ENCODE results near the gene EVX1. TPM values are rescaled to one million over a fixed set of nuclear protein-coding genes. Genes with fewer than 3 reads are reported as not detected.

EVX1 gene
- 0.07 to 0.21 TPM (median 0.14 TPM) in 5 replicates for total RNA-seq (2022; extraction: Qiagen RNA extraction)

DNA sequence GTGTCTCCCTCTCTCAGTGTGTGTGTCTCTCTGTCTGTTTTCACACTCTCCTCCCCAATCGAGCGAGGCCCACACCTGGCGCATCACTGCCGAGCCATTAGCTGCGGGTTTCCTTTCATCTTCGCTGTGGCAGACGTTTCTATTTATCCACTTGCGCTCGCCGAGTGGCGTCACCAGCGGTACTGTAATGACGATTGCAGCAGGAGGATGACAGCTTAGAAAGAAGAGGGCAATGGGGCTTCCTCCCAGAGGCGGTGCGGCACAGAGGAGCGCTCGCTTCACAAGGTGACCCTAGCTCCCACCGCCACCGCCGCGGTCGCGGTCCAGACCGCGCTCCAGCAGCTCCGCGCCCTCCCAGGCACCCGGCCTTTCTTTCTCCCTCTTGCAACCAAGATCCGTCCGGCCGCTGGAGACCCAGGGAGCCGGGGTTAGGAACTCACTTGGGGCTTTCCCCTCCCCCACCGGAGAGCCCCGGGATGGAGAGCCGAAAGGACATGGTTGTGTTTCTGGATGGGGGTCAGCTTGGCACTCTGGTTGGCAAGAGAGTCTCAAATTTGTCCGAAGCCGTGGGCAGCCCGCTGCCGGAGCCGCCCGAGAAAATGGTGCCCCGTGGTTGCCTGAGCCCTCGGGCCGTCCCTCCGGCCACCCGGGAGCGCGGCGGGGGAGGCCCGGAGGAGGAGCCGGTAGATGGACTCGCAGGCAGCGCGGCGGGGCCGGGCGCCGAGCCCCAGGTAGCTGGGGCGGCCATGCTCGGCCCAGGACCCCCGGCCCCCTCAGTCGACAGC lies at the start of gene EVX1:
Gene EVX1 (plus strand): TSS at position 248 of the 785 bp plus-strand sequence. CDS start 229 bp downstream, at position 477.

DNA sequence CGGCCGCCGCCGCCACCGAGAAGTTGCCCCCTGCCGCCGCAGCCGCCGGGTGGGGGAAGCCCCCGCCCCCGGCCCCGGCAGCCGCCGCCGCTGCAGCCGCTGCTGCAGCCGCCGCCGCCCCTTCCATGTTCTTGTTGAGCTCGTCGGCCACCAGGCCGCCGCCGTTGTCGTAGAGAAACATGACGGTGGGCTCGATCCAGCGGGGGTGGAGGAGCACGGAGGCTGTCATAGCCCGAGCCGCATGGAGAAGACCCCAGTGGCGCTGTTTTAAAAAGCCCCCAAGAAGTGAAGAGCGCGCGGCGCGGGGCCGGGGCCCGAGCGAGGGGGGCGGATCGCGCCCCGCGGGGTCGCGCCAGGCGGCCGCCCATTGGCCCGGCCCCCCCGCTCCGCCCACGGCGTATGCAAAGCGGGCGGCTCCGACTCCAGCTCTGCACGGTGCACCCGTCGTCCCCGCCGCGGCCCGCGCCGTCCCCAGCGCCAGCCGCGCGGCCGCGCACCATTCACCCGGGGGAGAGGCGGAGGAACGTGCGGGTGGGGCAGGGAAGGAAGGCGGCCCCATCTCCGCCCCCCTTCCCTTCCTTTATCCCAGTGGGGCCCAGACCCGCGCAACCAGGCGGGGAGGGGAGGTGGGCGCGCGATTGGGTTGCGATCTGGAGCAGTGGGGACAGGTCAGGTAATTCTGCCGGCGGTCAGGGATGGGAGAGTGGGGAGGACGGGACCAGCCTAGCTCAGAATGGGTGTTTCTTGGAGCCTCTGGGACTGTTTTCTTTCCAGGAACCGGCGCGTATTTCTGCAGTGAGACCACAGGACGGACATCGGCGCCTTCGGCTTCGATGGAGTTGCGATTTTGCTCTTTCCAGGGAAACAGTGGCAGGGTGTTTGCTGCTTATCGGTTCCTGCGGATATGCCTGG lies 42.5 kb upstream of the EVX1 start, which contains the start of gene HOXA13:
Gene HOXA13 (minus strand): TSS at position 243 of the 912 bp plus-strand sequence. CDS start 14 bp downstream, at position 229.

Other genes starting within 250 kb of the EVX1 start
- gene HOXA1, start 146.8 kb upstream of the EVX1 start, total RNA-seq (2022; extraction: Qiagen RNA extraction), result 2.5 to 3.4 TPM (median 3.0 TPM) in 5 replicates
- 0.66 to 0.89 TPM (median 0.83 TPM) in 5 replicates for gene HOXA2, start 140.1 kb upstream of the EVX1 start, total RNA-seq (2022; extraction: Qiagen RNA extraction)
- gene HOXA4, start 112.0 kb upstream of the EVX1 start, total RNA-seq (2022; extraction: Qiagen RNA extraction), result 1.3 to 2.2 TPM (median 1.8 TPM) in 5 replicates
- 3.4 to 6.8 TPM (median 5.8 TPM) in 5 replicates for gene HOXA5, start 99.1 kb upstream of the EVX1 start, total RNA-seq (2022; extraction: Qiagen RNA extraction)
- 0.74 to 1.8 TPM (median 1.6 TPM) in 5 replicates for gene HOXA6, start 95.0 kb upstream of the EVX1 start, total RNA-seq (2022; extraction: Qiagen RNA extraction)
- 4.0 to 6.9 TPM (median 6.0 TPM) in 5 replicates for gene HOXA3, start 90.2 kb upstream of the EVX1 start, total RNA-seq (2022; extraction: Qiagen RNA extraction)
- gene HOXA7, start 86.1 kb upstream of the EVX1 start, total RNA-seq (2022; extraction: Qiagen RNA extraction), result 4.1 to 5.5 TPM (median 5.0 TPM) in 5 replicates
- gene HOXA9, start 77.3 kb upstream of the EVX1 start, total RNA-seq (2022; extraction: Qiagen RNA extraction), result 0.41 to 1.4 TPM (median 0.73 TPM) in 5 replicates
- gene HOXA10, start 68.5 kb upstream of the EVX1 start, total RNA-seq (2022; extraction: Qiagen RNA extraction), result 6.8 to 7.8 TPM (median 7.7 TPM) in 5 replicates
- 0.45 to 0.89 TPM (median 0.52 TPM) in 5 replicates for gene HOXA11, start 57.6 kb upstream of the EVX1 start, total RNA-seq (2022; extraction: Qiagen RNA extraction)
- 1.7 to 2.2 TPM (median 2.1 TPM) in 5 replicates for gene HOXA13, start 42.7 kb upstream of the EVX1 start, total RNA-seq (2022; extraction: Qiagen RNA extraction)